Mammary epithelial cell (primary cell): Measurements from ENCODE around the gene ABRACL.
"Not testable (repeated sequence)": the region's sequence is repeated elsewhere in the genome, so short reads cannot be mapped to it uniquely, and the experiment has no call there.

ENCODE experiments used
- EZH2 ChIP-seq: IDR thresholded peaks from 2 replicates; pipeline ENCODE4 v1.6.1; 2012; ENCODE audit warnings: low read length, inconsistent platforms, borderline replicate concordance
- TF ChIP-seq, protein P1 (sequence below), 2 donors: IDR thresholded peaks in 1 of 2; conservative IDR thresholded peaks in 1 of 2; 2 replicates each; pipeline ENCODE4 v1.5.1; 2011 to 2012; ENCODE audit warnings: inconsistent platforms in 2 of 2, low read length in 2 of 2, mild to moderate bottlenecking in 2 of 2, control low read depth in 1 of 2, low read depth in 1 of 2; ENCODE audit not compliant: insufficient read depth in 1 of 2; ENCODE audit errors: extremely low read depth in 1 of 2

DNA sequence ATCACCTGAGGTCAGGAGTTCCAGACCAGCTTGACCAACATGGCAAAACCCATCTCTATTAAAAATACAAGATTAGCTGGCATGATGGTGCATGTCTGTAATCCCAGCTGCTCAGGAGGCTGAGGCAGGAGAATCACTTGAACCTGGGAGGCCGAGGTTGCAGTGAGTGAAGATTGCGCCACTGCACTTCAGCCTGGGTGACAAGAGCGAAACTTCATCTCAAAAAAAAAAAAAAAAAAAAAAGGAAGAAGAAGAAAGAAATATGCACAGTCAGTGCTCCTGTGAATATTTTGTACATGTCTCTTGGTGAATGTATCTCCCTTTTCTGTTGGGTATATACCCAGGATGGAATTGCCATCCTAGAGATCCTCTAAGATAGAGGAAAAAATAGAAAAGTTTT is 3.1 kb upstream of the ABRACL start:
- TF ChIP-seq, protein P1, sequence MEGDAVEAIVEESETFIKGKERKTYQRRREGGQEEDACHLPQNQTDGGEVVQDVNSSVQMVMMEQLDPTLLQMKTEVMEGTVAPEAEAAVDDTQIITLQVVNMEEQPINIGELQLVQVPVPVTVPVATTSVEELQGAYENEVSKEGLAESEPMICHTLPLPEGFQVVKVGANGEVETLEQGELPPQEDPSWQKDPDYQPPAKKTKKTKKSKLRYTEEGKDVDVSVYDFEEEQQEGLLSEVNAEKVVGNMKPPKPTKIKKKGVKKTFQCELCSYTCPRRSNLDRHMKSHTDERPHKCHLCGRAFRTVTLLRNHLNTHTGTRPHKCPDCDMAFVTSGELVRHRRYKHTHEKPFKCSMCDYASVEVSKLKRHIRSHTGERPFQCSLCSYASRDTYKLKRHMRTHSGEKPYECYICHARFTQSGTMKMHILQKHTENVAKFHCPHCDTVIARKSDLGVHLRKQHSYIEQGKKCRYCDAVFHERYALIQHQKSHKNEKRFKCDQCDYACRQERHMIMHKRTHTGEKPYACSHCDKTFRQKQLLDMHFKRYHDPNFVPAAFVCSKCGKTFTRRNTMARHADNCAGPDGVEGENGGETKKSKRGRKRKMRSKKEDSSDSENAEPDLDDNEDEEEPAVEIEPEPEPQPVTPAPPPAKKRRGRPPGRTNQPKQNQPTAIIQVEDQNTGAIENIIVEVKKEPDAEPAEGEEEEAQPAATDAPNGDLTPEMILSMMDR (conservative IDR thresholded peaks at IDR 0.05 in 1 of 2, IDR thresholded peaks at IDR 0.05 in 1 of 2; ENCODE audit: extremely low read depth in 1 of 2, insufficient read depth in 1 of 2, low read depth in 1 of 2, low read length in 2 of 2), result not testable (repeated sequence)
- TF ChIP-seq EZH2, result not testable (repeated sequence)
